Measurements from ENCODE around the gene CD83.
"Not testable (repeated sequence)": the region's sequence is repeated elsewhere in the genome, so short reads cannot be mapped to it uniquely, and the experiment has no call there.

Gene CD83

DNA sequence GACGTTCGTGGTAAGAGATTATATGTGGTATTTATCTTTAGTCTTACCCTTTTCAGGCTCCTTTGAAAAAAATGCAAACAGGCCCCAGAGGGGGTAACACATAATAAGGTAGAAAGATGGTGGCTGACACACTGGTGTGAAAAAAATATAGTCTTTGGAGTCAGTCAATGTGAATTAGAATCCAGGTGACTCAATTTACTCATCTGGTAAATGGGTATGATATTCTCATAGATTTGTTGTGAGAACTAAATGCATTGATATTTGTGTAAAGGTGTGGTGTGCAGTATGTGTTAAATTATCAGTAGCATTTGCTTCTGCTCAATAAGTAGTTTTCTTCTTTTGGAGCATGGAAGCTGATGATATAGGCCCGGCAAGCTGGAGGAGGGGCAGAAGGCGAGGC lies 25.7 kb downstream of the CD83 start:
- Histone ChIP-seq H3K27ac (ENCODE audit: low read depth, low read length) (no peak overlapping the region), H3K4me1 (ENCODE audit: control insufficient read depth in 1 of 2, insufficient read depth in 2 of 2, low read length in 2 of 2) (peaks cover 0 to 5% of the 10 kb centered on the region in 2 donors), H3K9ac (ENCODE audit: low read depth in 1 of 2, low read length in 2 of 2) (no peak overlapping the region), H3K9me3 (ENCODE audit: control insufficient read depth in 1 of 2, low read length in 2 of 2) (no peaks in the 10 kb centered on the region), H3K36me3 (ENCODE audit: control insufficient read depth in 1 of 2, insufficient read depth in 2 of 2, low read length in 2 of 2) (no peaks in the 10 kb centered on the region), H3K4me3 (ENCODE audit: low read depth in 1 of 2, low read length in 2 of 2) (no peak overlapping the region), H3K27me3 (ENCODE audit: control insufficient read depth in 1 of 2, insufficient read depth in 2 of 2, low read length in 2 of 2) (no peaks in the 10 kb centered on the region)

- H3K27me3 ChIP-seq (ENCODE audit: control insufficient read depth in 1 of 2, insufficient read depth in 2 of 2, low read length in 2 of 2) = no peaks in the 10 kb centered on the region
- peaks cover 0 to 8% of the 10 kb centered on the region in 2 donors for H3K4me1 ChIP-seq (ENCODE audit: control insufficient read depth in 1 of 2, insufficient read depth in 2 of 2, low read length in 2 of 2)
- H3K27ac ChIP-seq (ENCODE audit: low read depth, low read length) = no peak overlapping the region
- no peak overlapping the region for H3K9ac ChIP-seq (ENCODE audit: low read depth in 1 of 2, low read length in 2 of 2)
- H3K4me3 ChIP-seq (ENCODE audit: low read depth in 1 of 2, low read length in 2 of 2) = no peak overlapping the region
- no peaks in the 10 kb centered on the region for H3K9me3 ChIP-seq (ENCODE audit: control insufficient read depth in 1 of 2, low read length in 2 of 2)
- no peaks in the 10 kb centered on the region for H3K36me3 ChIP-seq (ENCODE audit: control insufficient read depth in 1 of 2, insufficient read depth in 2 of 2, low read length in 2 of 2)
Observed at GRCh38 chr6:14144678-14145113, 27.1 kb downstream of the CD83 start.

GRCh38 chr6:14146506-14147096 lies 29.0 kb downstream of the CD83 start:
- Histone ChIP-seq H3K27ac (ENCODE audit: low read depth, low read length) (no peak overlapping the region), H3K36me3 (ENCODE audit: control insufficient read depth in 1 of 2, insufficient read depth in 2 of 2, low read length in 2 of 2) (no peaks in the 10 kb centered on the region), H3K4me1 (ENCODE audit: control insufficient read depth in 1 of 2, insufficient read depth in 2 of 2, low read length in 2 of 2) (peaks cover 0 to 8% of the 10 kb centered on the region in 2 donors), H3K27me3 (ENCODE audit: control insufficient read depth in 1 of 2, insufficient read depth in 2 of 2, low read length in 2 of 2) (no peaks in the 10 kb centered on the region), H3K9me3 (ENCODE audit: control insufficient read depth in 1 of 2, low read length in 2 of 2) (no peaks in the 10 kb centered on the region), H3K4me3 (ENCODE audit: low read depth in 1 of 2, low read length in 2 of 2) (no peak overlapping the region), H3K9ac (ENCODE audit: low read depth in 1 of 2, low read length in 2 of 2) (no peak overlapping the region)

DNA sequence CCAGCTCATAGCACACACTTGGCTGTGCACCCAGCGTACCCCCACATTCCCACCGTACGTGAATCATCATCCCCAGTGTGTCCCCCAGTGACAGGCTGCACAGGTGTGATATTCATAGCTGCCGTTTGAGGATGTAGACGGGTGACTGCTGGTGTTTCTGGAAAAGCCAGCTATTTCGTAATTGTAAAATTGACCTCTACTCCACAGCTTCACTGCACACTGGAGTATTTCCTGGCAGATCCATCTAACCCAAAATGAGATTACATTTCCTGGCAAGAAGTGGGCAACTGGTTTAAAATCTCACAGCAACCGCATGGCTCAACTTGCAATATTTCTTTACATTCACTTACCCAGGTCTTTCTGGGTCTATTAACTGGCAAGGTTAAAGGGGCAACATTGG lies 30.3 kb downstream of the CD83 start:
- H3K36me3 ChIP-seq (ENCODE audit: control insufficient read depth in 1 of 2, insufficient read depth in 2 of 2, low read length in 2 of 2) = no peaks in the 10 kb centered on the region
- no peaks in the 10 kb centered on the region for H3K9me3 ChIP-seq (ENCODE audit: control insufficient read depth in 1 of 2, low read length in 2 of 2)
- H3K27ac ChIP-seq (ENCODE audit: low read depth, low read length) = no peak overlapping the region
- peaks cover 0 to 3% of the 10 kb centered on the region in 2 donors for H3K4me1 ChIP-seq (ENCODE audit: control insufficient read depth in 1 of 2, insufficient read depth in 2 of 2, low read length in 2 of 2)
- no peaks in the 10 kb centered on the region for H3K27me3 ChIP-seq (ENCODE audit: control insufficient read depth in 1 of 2, insufficient read depth in 2 of 2, low read length in 2 of 2)
- no peak overlapping the region for H3K4me3 ChIP-seq (ENCODE audit: low read depth in 1 of 2, low read length in 2 of 2)
- H3K9ac ChIP-seq (ENCODE audit: low read depth in 1 of 2, low read length in 2 of 2) = no peak overlapping the region

DNA sequence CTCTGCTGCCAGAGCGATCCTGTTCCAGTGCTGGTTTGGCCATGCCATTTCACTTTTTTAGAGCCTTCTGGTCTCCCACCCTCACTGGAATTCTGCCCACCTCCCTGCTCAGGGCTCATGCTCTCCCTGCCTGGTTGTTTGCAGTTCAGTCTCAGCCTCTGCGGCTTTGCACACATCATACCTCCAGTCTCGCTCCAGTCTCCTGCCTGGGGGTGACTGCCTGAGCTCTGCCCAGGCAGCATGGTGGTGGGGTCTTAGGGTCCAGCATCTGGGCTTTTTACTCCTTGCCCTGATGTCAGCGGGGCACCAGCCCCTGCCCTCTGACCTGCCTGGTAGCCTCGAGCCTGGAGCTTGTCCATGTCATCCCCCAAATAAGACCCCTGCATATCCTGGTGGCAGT lies 30.9 kb downstream of the CD83 start:
- Histone ChIP-seq H3K9ac (ENCODE audit: low read depth in 1 of 2, low read length in 2 of 2) (no peak overlapping the region), H3K27me3 (ENCODE audit: control insufficient read depth in 1 of 2, insufficient read depth in 2 of 2, low read length in 2 of 2) (no peaks in the 10 kb centered on the region), H3K36me3 (ENCODE audit: control insufficient read depth in 1 of 2, insufficient read depth in 2 of 2, low read length in 2 of 2) (no peaks in the 10 kb centered on the region), H3K27ac (ENCODE audit: low read depth, low read length) (no peak overlapping the region), H3K4me3 (ENCODE audit: low read depth in 1 of 2, low read length in 2 of 2) (no peak overlapping the region), H3K4me1 (ENCODE audit: control insufficient read depth in 1 of 2, insufficient read depth in 2 of 2, low read length in 2 of 2) (peaks cover 0 to 3% of the 10 kb centered on the region in 2 donors), H3K9me3 (ENCODE audit: control insufficient read depth in 1 of 2, low read length in 2 of 2) (no peaks in the 10 kb centered on the region)

GRCh38 chr6:14149053-14149738 lies 31.6 kb downstream of the CD83 start:
- no peaks in the 10 kb centered on the region for H3K9me3 ChIP-seq (ENCODE audit: control insufficient read depth in 1 of 2, low read length in 2 of 2)
- H3K4me3 ChIP-seq (ENCODE audit: low read depth in 1 of 2, low read length in 2 of 2) = no peak overlapping the region
- no peaks in the 10 kb centered on the region for H3K36me3 ChIP-seq (ENCODE audit: control insufficient read depth in 1 of 2, insufficient read depth in 2 of 2, low read length in 2 of 2)
- H3K4me1 ChIP-seq (ENCODE audit: control insufficient read depth in 1 of 2, insufficient read depth in 2 of 2, low read length in 2 of 2) = peaks cover 0 to 3% of the 10 kb centered on the region in 2 donors
- no peak overlapping the region for H3K9ac ChIP-seq (ENCODE audit: low read depth in 1 of 2, low read length in 2 of 2)
- H3K27me3 ChIP-seq (ENCODE audit: control insufficient read depth in 1 of 2, insufficient read depth in 2 of 2, low read length in 2 of 2) = no peaks in the 10 kb centered on the region
- no peak overlapping the region for H3K27ac ChIP-seq (ENCODE audit: low read depth, low read length)

- Histone ChIP-seq H3K27ac (ENCODE audit: low read depth, low read length) (no peak overlapping the region), H3K36me3 (ENCODE audit: control insufficient read depth in 1 of 2, insufficient read depth in 2 of 2, low read length in 2 of 2) (no peaks in the 10 kb centered on the region), H3K9me3 (ENCODE audit: control insufficient read depth in 1 of 2, low read length in 2 of 2) (no peaks in the 10 kb centered on the region), H3K4me1 (ENCODE audit: control insufficient read depth in 1 of 2, insufficient read depth in 2 of 2, low read length in 2 of 2) (peaks cover 0 to 3% of the 10 kb centered on the region in 2 donors), H3K9ac (ENCODE audit: low read depth in 1 of 2, low read length in 2 of 2) (no peak overlapping the region), H3K4me3 (ENCODE audit: low read depth in 1 of 2, low read length in 2 of 2) (no peak overlapping the region), H3K27me3 (ENCODE audit: control insufficient read depth in 1 of 2, insufficient read depth in 2 of 2, low read length in 2 of 2) (no peaks in the 10 kb centered on the region)
Observed at GRCh38 chr6:14149739-14150130, 32.2 kb downstream of the CD83 start.

- not testable (repeated sequence) for H3K27ac ChIP-seq (ENCODE audit: low read depth, low read length); H3K4me3 ChIP-seq (ENCODE audit: low read depth in 1 of 2, low read length in 2 of 2); H3K36me3 ChIP-seq (ENCODE audit: control insufficient read depth in 1 of 2, insufficient read depth in 2 of 2, low read length in 2 of 2); H3K9ac ChIP-seq (ENCODE audit: low read depth in 1 of 2, low read length in 2 of 2); H3K4me1 ChIP-seq (ENCODE audit: control insufficient read depth in 1 of 2, insufficient read depth in 2 of 2, low read length in 2 of 2); H3K9me3 ChIP-seq (ENCODE audit: control insufficient read depth in 1 of 2, low read length in 2 of 2); H3K27me3 ChIP-seq (ENCODE audit: control insufficient read depth in 1 of 2, insufficient read depth in 2 of 2, low read length in 2 of 2)
Observed at GRCh38 chr6:14151300-14151699, 33.7 kb downstream of the CD83 start.

DNA sequence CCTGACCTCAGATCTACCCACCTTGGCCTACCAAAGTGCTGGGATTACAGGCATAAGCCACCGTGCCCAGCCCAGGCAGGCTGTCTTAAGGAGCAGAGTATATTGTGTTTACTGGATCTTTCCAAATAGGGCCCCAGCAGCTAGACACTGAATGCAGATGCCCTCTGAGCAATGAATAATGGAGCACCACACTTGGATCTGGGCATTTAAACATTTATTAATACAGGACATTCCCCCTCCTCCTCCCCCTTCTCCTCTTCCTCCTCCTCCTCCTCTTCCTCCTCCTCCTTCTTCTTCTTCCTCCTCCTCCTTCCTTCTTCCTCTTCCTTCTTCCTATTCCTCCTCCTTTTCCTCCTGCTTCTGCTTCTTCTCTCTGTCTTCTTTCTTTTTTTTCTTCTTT lies 34.2 kb downstream of the CD83 start:
- Histone ChIP-seq H3K9ac (ENCODE audit: low read depth in 1 of 2, low read length in 2 of 2) (no peak overlapping the region), H3K9me3 (ENCODE audit: control insufficient read depth in 1 of 2, low read length in 2 of 2) (no peaks in the 10 kb centered on the region), H3K27ac (ENCODE audit: low read depth, low read length) (no peak overlapping the region), H3K27me3 (ENCODE audit: control insufficient read depth in 1 of 2, insufficient read depth in 2 of 2, low read length in 2 of 2) (no peaks in the 10 kb centered on the region), H3K36me3 (ENCODE audit: control insufficient read depth in 1 of 2, insufficient read depth in 2 of 2, low read length in 2 of 2) (no peaks in the 10 kb centered on the region), H3K4me1 (ENCODE audit: control insufficient read depth in 1 of 2, insufficient read depth in 2 of 2, low read length in 2 of 2) (peaks cover 0 to 3% of the 10 kb centered on the region in 2 donors), H3K4me3 (ENCODE audit: low read depth in 1 of 2, low read length in 2 of 2) (no peak overlapping the region)

- no peaks in the 10 kb centered on the region for H3K9me3 ChIP-seq (ENCODE audit: control insufficient read depth in 1 of 2, low read length in 2 of 2)
- no peak overlapping the region for H3K4me3 ChIP-seq (ENCODE audit: low read depth in 1 of 2, low read length in 2 of 2)
- H3K27me3 ChIP-seq (ENCODE audit: control insufficient read depth in 1 of 2, insufficient read depth in 2 of 2, low read length in 2 of 2) = no peaks in the 10 kb centered on the region
- H3K36me3 ChIP-seq (ENCODE audit: control insufficient read depth in 1 of 2, insufficient read depth in 2 of 2, low read length in 2 of 2) = no peaks in the 10 kb centered on the region
- H3K9ac ChIP-seq (ENCODE audit: low read depth in 1 of 2, low read length in 2 of 2) = no peak overlapping the region
- H3K27ac ChIP-seq (ENCODE audit: low read depth, low read length) = no peak overlapping the region
- H3K4me1 ChIP-seq (ENCODE audit: control insufficient read depth in 1 of 2, insufficient read depth in 2 of 2, low read length in 2 of 2) = peaks cover 0 to 3% of the 10 kb centered on the region in 2 donors
Observed at GRCh38 chr6:14153228-14153627, 35.7 kb downstream of the CD83 start.
